PFSK-1 (cell line): ENCODE results near the gene CRISPLD2.

Experiments
- TAF1 ChIP-seq: IDR thresholded peaks from 2 replicates; pipeline ENCODE4 v1.6.1; 2012; ENCODE audit warnings: low read length, control low read depth, borderline replicate concordance; ENCODE audit not compliant: insufficient read depth
- TF ChIP-seq, protein P1 (sequence below), 2 experiments: IDR thresholded peaks; 2 replicates each; pipeline versions ENCODE4 v1.6.1 to v1.8.0; 2011 to 2012; ENCODE audit warnings: low read depth in 2 of 2, low read length in 2 of 2, control low read depth in 1 of 2, inconsistent platforms in 1 of 2, mild to moderate bottlenecking in 1 of 2, moderate library complexity in 1 of 2; ENCODE audit not compliant: insufficient read depth in 1 of 2

DNA sequence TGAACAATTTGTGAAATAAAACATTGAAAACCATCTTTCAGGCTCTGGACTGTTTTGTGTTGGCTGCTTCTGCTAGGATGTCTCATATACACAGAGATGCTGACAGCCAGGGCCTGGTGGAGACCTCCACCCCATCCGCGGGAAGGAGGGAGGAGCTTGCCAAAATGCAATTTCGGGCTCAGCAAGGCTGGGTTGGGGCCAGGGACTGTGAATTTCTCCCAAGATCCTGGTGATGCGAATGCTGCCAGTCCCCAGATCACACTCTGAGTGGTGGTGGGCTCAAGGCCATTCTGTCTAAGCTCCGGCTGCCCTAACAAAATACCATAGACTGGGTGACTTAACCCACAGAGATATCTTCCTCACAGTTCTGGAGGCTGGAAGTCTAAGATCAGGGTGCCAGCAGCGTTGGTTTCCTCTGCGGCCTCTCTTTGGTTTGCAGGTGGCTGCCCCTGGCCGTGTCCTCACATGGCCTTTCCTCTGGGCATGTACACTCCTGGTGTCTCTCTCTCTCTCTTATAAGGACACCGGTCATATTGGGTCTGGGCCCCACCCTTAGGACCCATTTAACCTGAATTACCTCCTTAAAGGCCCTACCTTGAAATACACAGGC is 89.8 kb downstream of the CRISPLD2 start:
- TF ChIP-seq, protein P1, sequence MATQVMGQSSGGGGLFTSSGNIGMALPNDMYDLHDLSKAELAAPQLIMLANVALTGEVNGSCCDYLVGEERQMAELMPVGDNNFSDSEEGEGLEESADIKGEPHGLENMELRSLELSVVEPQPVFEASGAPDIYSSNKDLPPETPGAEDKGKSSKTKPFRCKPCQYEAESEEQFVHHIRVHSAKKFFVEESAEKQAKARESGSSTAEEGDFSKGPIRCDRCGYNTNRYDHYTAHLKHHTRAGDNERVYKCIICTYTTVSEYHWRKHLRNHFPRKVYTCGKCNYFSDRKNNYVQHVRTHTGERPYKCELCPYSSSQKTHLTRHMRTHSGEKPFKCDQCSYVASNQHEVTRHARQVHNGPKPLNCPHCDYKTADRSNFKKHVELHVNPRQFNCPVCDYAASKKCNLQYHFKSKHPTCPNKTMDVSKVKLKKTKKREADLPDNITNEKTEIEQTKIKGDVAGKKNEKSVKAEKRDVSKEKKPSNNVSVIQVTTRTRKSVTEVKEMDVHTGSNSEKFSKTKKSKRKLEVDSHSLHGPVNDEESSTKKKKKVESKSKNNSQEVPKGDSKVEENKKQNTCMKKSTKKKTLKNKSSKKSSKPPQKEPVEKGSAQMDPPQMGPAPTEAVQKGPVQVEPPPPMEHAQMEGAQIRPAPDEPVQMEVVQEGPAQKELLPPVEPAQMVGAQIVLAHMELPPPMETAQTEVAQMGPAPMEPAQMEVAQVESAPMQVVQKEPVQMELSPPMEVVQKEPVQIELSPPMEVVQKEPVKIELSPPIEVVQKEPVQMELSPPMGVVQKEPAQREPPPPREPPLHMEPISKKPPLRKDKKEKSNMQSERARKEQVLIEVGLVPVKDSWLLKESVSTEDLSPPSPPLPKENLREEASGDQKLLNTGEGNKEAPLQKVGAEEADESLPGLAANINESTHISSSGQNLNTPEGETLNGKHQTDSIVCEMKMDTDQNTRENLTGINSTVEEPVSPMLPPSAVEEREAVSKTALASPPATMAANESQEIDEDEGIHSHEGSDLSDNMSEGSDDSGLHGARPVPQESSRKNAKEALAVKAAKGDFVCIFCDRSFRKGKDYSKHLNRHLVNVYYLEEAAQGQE (IDR thresholded peaks at IDR 0.05; ENCODE audit: insufficient read depth in 1 of 2, low read depth in 2 of 2, low read length in 2 of 2): no peak
- TF ChIP-seq TAF1: no peak
